OCI-LY1 (cell line): ENCODE results near the gene KCP.

Source experiments
- H2AFZ ChIP-seq: fragments of 200-600 bp; sonication (generic), shearing (Covaris generic); 2 replicates; pipeline ENCODE4 v1.6.0; 2014; ENCODE audit warnings: antibody characterized with exemption, mild to moderate bottlenecking, low read length
- H3F3A ChIP-seq: fragments of 200-600 bp; sonication (generic), shearing (Covaris generic); 2 replicates; pipeline ENCODE4 v1.6.0; 2014; ENCODE audit warnings: mild to moderate bottlenecking, antibody characterized with exemption, low read length, moderate library complexity; ENCODE audit not compliant: insufficient read depth
- H3K27ac ChIP-seq: fragments of 200-600 bp; sonication (generic); 2 replicates; pipeline ENCODE4 v1.5.1; 2014; ENCODE audit warnings: low read length, mixed run types, mild to moderate bottlenecking, low read depth; ENCODE audit not compliant: poor library complexity, severe bottlenecking
- H3K27me3 ChIP-seq: fragments of 200-600 bp; sonication (generic); 2 replicates; pipeline ENCODE4 v1.6.0; 2014; ENCODE audit warnings: antibody characterized with exemption, mild to moderate bottlenecking, low read length, moderate library complexity; ENCODE audit not compliant: insufficient read depth
- H3K36me3 ChIP-seq: fragments of 200-600 bp; sonication (generic); 2 replicates; pipeline ENCODE4 v1.6.1; 2014; ENCODE audit warnings: mild to moderate bottlenecking, antibody characterized with exemption, low read length, moderate library complexity, mixed read lengths; ENCODE audit not compliant: insufficient read depth
- H3K4me1 ChIP-seq: fragments of 200-600 bp; sonication (generic); 2 replicates; pipeline ENCODE4 v1.5.1; 2014; ENCODE audit warnings: mild to moderate bottlenecking, low read length, moderate library complexity; ENCODE audit not compliant: insufficient read depth, severe bottlenecking
- H3K4me2 ChIP-seq: fragments of 200-600 bp; sonication (generic), shearing (Covaris generic); 2 replicates; pipeline ENCODE4 v1.6.1; 2014; ENCODE audit warnings: low read length
- H3K4me3 ChIP-seq: fragments of 200-600 bp; sonication (generic); 2 replicates; pipeline ENCODE4 v1.5.1; 2014; ENCODE audit warnings: low read length, low read depth, mild to moderate bottlenecking, mixed read lengths; ENCODE audit not compliant: poor library complexity, severe bottlenecking
- H3K79me2 ChIP-seq: fragments of 200-600 bp; shearing (Covaris generic); 2 replicates; pipeline ENCODE4 v1.6.1; 2016; ENCODE audit warnings: mixed run types, low read length, mixed read lengths; ENCODE audit not compliant: insufficient read depth
- H3K9ac ChIP-seq: fragments of 200-600 bp; sonication (generic), shearing (Covaris generic); 2 replicates; pipeline ENCODE4 v1.6.1; 2014; ENCODE audit warnings: mild to moderate bottlenecking, low read length, mixed read lengths
- H3K9me2 ChIP-seq: fragments of 200-600 bp; sonication (generic), shearing (Covaris generic); 2 replicates; pipeline ENCODE4 v1.6.1; 2014; ENCODE audit warnings: low read depth, mild to moderate bottlenecking, low read length, mixed read lengths
- H3K9me3 ChIP-seq: fragments of 200-600 bp; shearing (Covaris generic); 2 replicates; pipeline ENCODE4 v1.6.1; 2014; ENCODE audit warnings: low read length, mixed read lengths
- H4K20me1 ChIP-seq: fragments of 200-600 bp; sonication (generic), shearing (Covaris generic); 2 replicates; pipeline ENCODE4 v1.6.0; 2016; ENCODE audit warnings: mild to moderate bottlenecking, low read length; ENCODE audit not compliant: insufficient read depth
- EZH2 ChIP-seq: fragments of 200-600 bp; sonication (generic), shearing (Covaris generic); IDR thresholded peaks from 2 replicates; pipeline ENCODE4 v1.8.0; 2017; ENCODE audit warnings: borderline replicate concordance, mixed run types, mild to moderate bottlenecking, antibody characterized with exemption, low read length, moderate library complexity, mixed read lengths
- TF ChIP-seq, protein P1 (sequence below): fragments of 200-600 bp; sonication (generic), shearing (Covaris generic); IDR thresholded peaks from 2 replicates; pipeline ENCODE4 v1.5.1; 2017; ENCODE audit warnings: mild to moderate bottlenecking, antibody characterized with exemption, low read length, moderate library complexity, mixed read lengths

KCP gene

GRCh38 chr7:128856001-128856718, 54.3 kb downstream of the KCP start:
- Histone ChIP-seq H4K20me1 (no peaks in the 10 kb centered on the region), H3F3A (no peaks in the 10 kb centered on the region), H2AFZ (no peak overlapping the region), H3K4me3 (no peak overlapping the region), H3K27me3 (peaks cover 28% of the 10 kb centered on the region), H3K4me1 (no peaks in the 10 kb centered on the region), H3K9me2 (no peaks in the 10 kb centered on the region), H3K27ac (no peak overlapping the region), H3K79me2 (no peaks in the 10 kb centered on the region), H3K4me2 (no peak overlapping the region), H3K9ac (no peak overlapping the region), H3K9me3 (no peaks in the 10 kb centered on the region), H3K36me3 (no peaks in the 10 kb centered on the region)
- no peak for TF ChIP-seq EZH2
- TF ChIP-seq, protein P1, sequence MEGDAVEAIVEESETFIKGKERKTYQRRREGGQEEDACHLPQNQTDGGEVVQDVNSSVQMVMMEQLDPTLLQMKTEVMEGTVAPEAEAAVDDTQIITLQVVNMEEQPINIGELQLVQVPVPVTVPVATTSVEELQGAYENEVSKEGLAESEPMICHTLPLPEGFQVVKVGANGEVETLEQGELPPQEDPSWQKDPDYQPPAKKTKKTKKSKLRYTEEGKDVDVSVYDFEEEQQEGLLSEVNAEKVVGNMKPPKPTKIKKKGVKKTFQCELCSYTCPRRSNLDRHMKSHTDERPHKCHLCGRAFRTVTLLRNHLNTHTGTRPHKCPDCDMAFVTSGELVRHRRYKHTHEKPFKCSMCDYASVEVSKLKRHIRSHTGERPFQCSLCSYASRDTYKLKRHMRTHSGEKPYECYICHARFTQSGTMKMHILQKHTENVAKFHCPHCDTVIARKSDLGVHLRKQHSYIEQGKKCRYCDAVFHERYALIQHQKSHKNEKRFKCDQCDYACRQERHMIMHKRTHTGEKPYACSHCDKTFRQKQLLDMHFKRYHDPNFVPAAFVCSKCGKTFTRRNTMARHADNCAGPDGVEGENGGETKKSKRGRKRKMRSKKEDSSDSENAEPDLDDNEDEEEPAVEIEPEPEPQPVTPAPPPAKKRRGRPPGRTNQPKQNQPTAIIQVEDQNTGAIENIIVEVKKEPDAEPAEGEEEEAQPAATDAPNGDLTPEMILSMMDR, result no peak

GRCh38 chr7:128855559-128855958, 55.0 kb downstream of the KCP start:
- Histone ChIP-seq H3F3A (no peaks in the 10 kb centered on the region), H3K4me2 (no peak overlapping the region), H3K27ac (no peak overlapping the region), H3K36me3 (no peaks in the 10 kb centered on the region), H3K9me2 (no peaks in the 10 kb centered on the region), H3K9ac (no peak overlapping the region), H3K4me3 (no peak overlapping the region), H3K4me1 (no peaks in the 10 kb centered on the region), H4K20me1 (no peaks in the 10 kb centered on the region), H3K79me2 (no peaks in the 10 kb centered on the region), H3K9me3 (no peaks in the 10 kb centered on the region), H2AFZ (no peak overlapping the region), H3K27me3 (peaks cover 28% of the 10 kb centered on the region)
- TF ChIP-seq, protein P1, result no peak
- TF ChIP-seq EZH2, result no peak

- H3K4me1 ChIP-seq, result no peaks in the 10 kb centered on the region
- H3K27ac ChIP-seq, result no peak overlapping the region
- no peaks in the 10 kb centered on the region for H3K79me2 ChIP-seq
- H3K27me3 ChIP-seq, result peaks cover 28% of the 10 kb centered on the region
- H3K4me2 ChIP-seq, result no peak overlapping the region
- H3K4me3 ChIP-seq, result no peak overlapping the region
- no peaks in the 10 kb centered on the region for H3K9me2 ChIP-seq
- no peaks in the 10 kb centered on the region for H3F3A ChIP-seq
- no peak overlapping the region for H3K9ac ChIP-seq
- TF ChIP-seq, protein P1, result no peak
- TF ChIP-seq EZH2, result no peak
- no peak overlapping the region for H2AFZ ChIP-seq
- no peaks in the 10 kb centered on the region for H3K36me3 ChIP-seq
- no peaks in the 10 kb centered on the region for H4K20me1 ChIP-seq
- H3K9me3 ChIP-seq, result no peaks in the 10 kb centered on the region
Measured at GRCh38 chr7:128854396-128854795, 56.1 kb downstream of the KCP start.
